ENCODE measurements around the gene C17orf107. TPM values are rescaled to one million over a fixed set of nuclear protein-coding genes. Genes with fewer than 3 reads are reported as not detected.

C17orf107 gene
- total RNA-seq, 2 experiments from 2014 or later = 0.76 to 0.79 TPM

DNA sequence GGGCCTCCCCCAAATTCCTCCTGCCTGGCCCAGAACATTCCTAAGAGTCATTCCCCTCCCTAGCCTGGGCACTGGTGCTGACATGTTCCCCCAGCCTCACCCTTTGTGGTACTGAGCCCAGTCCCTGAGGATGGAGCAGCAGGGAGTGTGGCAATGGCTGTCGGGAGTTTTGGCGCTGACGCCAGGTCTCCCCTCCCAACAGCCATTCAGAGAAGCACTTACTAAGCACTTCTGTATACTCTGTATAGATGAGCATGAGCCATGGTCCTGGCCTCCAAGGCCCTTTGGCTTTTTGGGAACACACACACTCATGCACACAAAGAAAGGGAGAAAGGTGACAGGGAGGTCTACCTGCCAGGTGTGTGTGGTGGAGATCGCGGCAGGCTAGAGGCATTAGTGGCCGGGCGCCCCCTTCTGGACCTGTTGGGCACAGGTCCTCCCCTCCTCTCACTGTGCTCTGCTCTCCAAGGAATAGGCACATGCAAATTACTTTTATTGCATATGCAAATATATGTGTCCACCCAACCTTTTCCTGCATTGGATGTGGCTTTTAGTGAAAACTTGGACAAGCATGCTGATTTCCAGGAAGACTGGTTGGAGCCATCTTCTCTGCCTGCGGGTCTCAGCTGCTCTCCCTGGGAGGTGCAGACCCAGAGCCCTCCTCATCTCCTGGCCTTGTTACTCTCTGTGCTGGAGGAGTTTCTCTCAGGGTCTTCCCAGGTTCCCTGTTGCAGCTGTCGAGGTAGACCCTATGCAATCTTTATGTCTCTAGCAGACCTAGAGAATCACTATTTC is 17.4 kb upstream of the C17orf107 start:
- Histone ChIP-seq H4K20me1 (ENCODE audit: insufficient read depth, low read length) (no peaks in the 10 kb centered on the region), H3K9me2 (ENCODE audit: insufficient read depth, low read length) (no peaks in the 10 kb centered on the region), H3K79me2 (ENCODE audit: insufficient read depth, low read depth, low read length) (no peaks in the 10 kb centered on the region), H3K4me2 (ENCODE audit: low read length) (no peak overlapping the region), H3K4me1 (ENCODE audit: insufficient read depth, low read length, poor library complexity, severe bottlenecking) (peaks cover 6% of the 10 kb centered on the region), H3K4me3 (ENCODE audit: low read depth, low read length, poor library complexity, severe bottlenecking) (no peak overlapping the region), H3K9me3 (ENCODE audit: low read length) (no peaks in the 10 kb centered on the region), H2AFZ (ENCODE audit: low read length) (no peak overlapping the region), H3K27ac (ENCODE audit: low read depth, low read length, poor library complexity, severe bottlenecking) (no peak overlapping the region), H3K36me3 (ENCODE audit: insufficient read depth, low read length) (peaks cover 42% of the 10 kb centered on the region)
- intact Hi-C loops (cut with micrococcal nuclease; ENCODE audit: unreplicated experiment) = no loop called here
- no TSS peak for BruUV-seq (replicated peaks)
- ChIA-PET CTCF (ENCODE audit: unreplicated experiment) (no interaction called here), POLR2A (no interaction called here)
- peak; percentile 65 for DNase-seq (ENCODE audit: low spot score)
- TF ChIP-seq, protein P1, sequence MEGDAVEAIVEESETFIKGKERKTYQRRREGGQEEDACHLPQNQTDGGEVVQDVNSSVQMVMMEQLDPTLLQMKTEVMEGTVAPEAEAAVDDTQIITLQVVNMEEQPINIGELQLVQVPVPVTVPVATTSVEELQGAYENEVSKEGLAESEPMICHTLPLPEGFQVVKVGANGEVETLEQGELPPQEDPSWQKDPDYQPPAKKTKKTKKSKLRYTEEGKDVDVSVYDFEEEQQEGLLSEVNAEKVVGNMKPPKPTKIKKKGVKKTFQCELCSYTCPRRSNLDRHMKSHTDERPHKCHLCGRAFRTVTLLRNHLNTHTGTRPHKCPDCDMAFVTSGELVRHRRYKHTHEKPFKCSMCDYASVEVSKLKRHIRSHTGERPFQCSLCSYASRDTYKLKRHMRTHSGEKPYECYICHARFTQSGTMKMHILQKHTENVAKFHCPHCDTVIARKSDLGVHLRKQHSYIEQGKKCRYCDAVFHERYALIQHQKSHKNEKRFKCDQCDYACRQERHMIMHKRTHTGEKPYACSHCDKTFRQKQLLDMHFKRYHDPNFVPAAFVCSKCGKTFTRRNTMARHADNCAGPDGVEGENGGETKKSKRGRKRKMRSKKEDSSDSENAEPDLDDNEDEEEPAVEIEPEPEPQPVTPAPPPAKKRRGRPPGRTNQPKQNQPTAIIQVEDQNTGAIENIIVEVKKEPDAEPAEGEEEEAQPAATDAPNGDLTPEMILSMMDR (conservative IDR thresholded peaks at IDR 0.05; ENCODE audit: low read length) = peak; percentile 92
- no peak for TF ChIP-seq EZH2phosphoT487 (IDR thresholded peaks at IDR 0.05; ENCODE audit: borderline replicate concordance, low read depth, low read length)

DNA sequence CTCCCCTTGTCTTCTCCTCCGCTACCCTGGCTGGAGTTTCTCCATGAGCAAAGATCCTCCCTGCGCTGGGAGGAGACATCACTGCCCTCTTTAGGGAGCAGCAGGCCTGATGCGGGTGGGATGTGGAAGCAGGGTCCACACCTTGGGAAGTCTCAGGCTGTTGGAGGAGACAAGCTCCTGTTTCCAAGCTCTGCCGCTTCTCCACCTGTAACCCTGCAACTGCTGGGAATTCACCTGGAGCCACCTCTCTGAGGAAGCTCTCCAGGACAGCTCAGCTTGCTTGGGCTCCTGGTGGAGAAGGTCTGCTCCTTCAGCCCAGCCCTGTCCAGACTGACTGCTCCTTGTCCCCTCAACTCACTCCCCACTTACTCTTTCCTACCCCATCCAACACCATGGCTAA is 14.8 kb upstream of the C17orf107 start:
- TF ChIP-seq, protein P1 (conservative IDR thresholded peaks at IDR 0.05; ENCODE audit: low read length) = no peak
- no peak for TF ChIP-seq EZH2phosphoT487 (IDR thresholded peaks at IDR 0.05; ENCODE audit: borderline replicate concordance, low read depth, low read length)
- POLR2A ChIA-PET = no interaction called here
- no peak overlapping the region for H2AFZ ChIP-seq (ENCODE audit: low read length)
- H3K79me2 ChIP-seq (ENCODE audit: insufficient read depth, low read depth, low read length) = no peaks in the 10 kb centered on the region
- intact Hi-C loops (cut with micrococcal nuclease; ENCODE audit: unreplicated experiment) = no loop called here
- no peak overlapping the region for H3K27ac ChIP-seq (ENCODE audit: low read depth, low read length, poor library complexity, severe bottlenecking)
- H3K36me3 ChIP-seq (ENCODE audit: insufficient read depth, low read length) = peaks cover 52% of the 10 kb centered on the region
- H3K4me1 ChIP-seq (ENCODE audit: insufficient read depth, low read length, poor library complexity, severe bottlenecking) = peaks cover 6% of the 10 kb centered on the region
- no peak overlapping the region for H3K4me3 ChIP-seq (ENCODE audit: low read depth, low read length, poor library complexity, severe bottlenecking)
- no peaks in the 10 kb centered on the region for H3K9me2 ChIP-seq (ENCODE audit: insufficient read depth, low read length)
- H3K4me2 ChIP-seq (ENCODE audit: low read length) = no peak overlapping the region
- no TSS peak for BruUV-seq (replicated peaks)
- no peaks in the 10 kb centered on the region for H4K20me1 ChIP-seq (ENCODE audit: insufficient read depth, low read length)
- DNase-seq (ENCODE audit: low spot score) = no peak
- H3K9me3 ChIP-seq (ENCODE audit: low read length) = no peaks in the 10 kb centered on the region
- CTCF ChIA-PET (ENCODE audit: unreplicated experiment) = no interaction called here

GRCh38 chr17:4886830-4887229 is 12.5 kb upstream of the C17orf107 start:
- H4K20me1 ChIP-seq (ENCODE audit: insufficient read depth, low read length) = no peaks in the 10 kb centered on the region
- H2AFZ ChIP-seq (ENCODE audit: low read length) = no peak overlapping the region
- ChIA-PET CTCF (ENCODE audit: unreplicated experiment) (no interaction called here), POLR2A (no interaction called here)
- DNase-seq (ENCODE audit: low spot score) = no peak
- intact Hi-C loops (cut with micrococcal nuclease; ENCODE audit: unreplicated experiment) = loop anchor here (5.0 kb wide), 1 partner anchor 320 kb away; no protein-coding TSS in a partner anchor
- peaks cover 54% of the 10 kb centered on the region for H3K36me3 ChIP-seq (ENCODE audit: insufficient read depth, low read length)
- TF ChIP-seq, protein P1 (conservative IDR thresholded peaks at IDR 0.05; ENCODE audit: low read length) = no peak
- TF ChIP-seq EZH2phosphoT487 (IDR thresholded peaks at IDR 0.05; ENCODE audit: borderline replicate concordance, low read depth, low read length) = no peak
- peaks cover 5% of the 10 kb centered on the region for H3K4me1 ChIP-seq (ENCODE audit: insufficient read depth, low read length, poor library complexity, severe bottlenecking)
- no TSS peak for BruUV-seq (replicated peaks)
- no peak overlapping the region for H3K4me2 ChIP-seq (ENCODE audit: low read length)
- no peaks in the 10 kb centered on the region for H3K9me3 ChIP-seq (ENCODE audit: low read length)
- no peaks in the 10 kb centered on the region for H3K79me2 ChIP-seq (ENCODE audit: insufficient read depth, low read depth, low read length)
- H3K27ac ChIP-seq (ENCODE audit: low read depth, low read length, poor library complexity, severe bottlenecking) = no peak overlapping the region
- H3K4me3 ChIP-seq (ENCODE audit: low read depth, low read length, poor library complexity, severe bottlenecking) = no peak overlapping the region
- H3K9me2 ChIP-seq (ENCODE audit: insufficient read depth, low read length) = no peaks in the 10 kb centered on the region

All from OCI-LY7 (cell line).